Measurements from ENCODE around the gene SUSD5. TPM values are rescaled to one million over a fixed set of nuclear protein-coding genes. Genes with fewer than 3 reads are reported as not detected.
A peak's percentile ranks its signal among the peaks of the same experiment; 100 is the strongest.

The SUSD5 gene
- total RNA-seq, result under 1 TPM in 3 of 4 donors, not detected in 1; 0.18 to 0.85 (median 0.40) TPM

- Histone ChIP-seq H3K36me3 (no peaks in the 10 kb centered on the region), H3K27ac (no peak within 1 kb of the TSS), H3K4me3 (peak within 1 kb of the TSS in 2 of 4 donors; percentile 19 to 44), H3K9me3 (no peaks in the 10 kb centered on the region), H3K27me3 (peaks cover 0 to 12% of the 10 kb centered on the region in 2 donors), H3K4me1 (peaks cover 0 to 8% (median 0%) of the 10 kb centered on the region in 4 donors)
- no peak for DNase-seq
- TF ChIP-seq POLR2A (IDR thresholded peaks at IDR 0.05) (no peak), CTCF (IDR thresholded peaks at IDR 0.05) (no peak)
Observed at GRCh38 chr3:33218446-33219174, at the start of gene SUSD5. TSS of gene SUSD5 (minus strand) at chr3:33218810. CDS start at chr3:33218797, 13 bp downstream.

DNA sequence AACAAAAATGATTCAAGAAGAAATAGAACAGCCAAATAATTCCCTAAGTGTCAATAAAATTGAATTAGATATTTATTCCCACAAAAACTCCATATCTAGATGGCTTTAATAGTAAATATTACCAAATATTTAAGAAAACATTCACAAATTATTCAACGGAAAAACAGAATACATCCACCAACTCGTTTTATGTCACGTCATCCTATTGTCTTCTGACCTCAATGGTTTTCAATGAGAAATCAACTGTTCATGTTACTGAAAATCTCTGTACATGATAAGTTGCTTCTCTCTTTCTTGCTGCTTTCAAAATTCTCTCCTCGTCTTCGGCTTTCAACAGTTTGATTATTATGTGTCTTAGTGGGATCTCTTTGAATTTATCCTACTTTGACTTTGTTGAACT lies 41.5 kb upstream of the SUSD5 start:
- Histone ChIP-seq H3K27ac (no peak overlapping the region), H3K36me3 (no peaks in the 10 kb centered on the region), H3K4me1 (no peaks in the 10 kb centered on the region), H3K27me3 (no peaks in the 10 kb centered on the region), H3K4me3 (no peak overlapping the region), H3K9me3 (no peaks in the 10 kb centered on the region)
- no peak for DNase-seq
- TF ChIP-seq POLR2A (IDR thresholded peaks at IDR 0.05) (no peak), CTCF (IDR thresholded peaks at IDR 0.05) (no peak)

GRCh38 chr3:33256249-33256648 lies 37.6 kb upstream of the SUSD5 start:
- Histone ChIP-seq H3K4me1 (no peaks in the 10 kb centered on the region), H3K4me3 (no peak overlapping the region), H3K27ac (no peak overlapping the region), H3K27me3 (no peaks in the 10 kb centered on the region), H3K36me3 (no peaks in the 10 kb centered on the region), H3K9me3 (no peaks in the 10 kb centered on the region)
- DNase-seq, result no peak
- TF ChIP-seq CTCF (IDR thresholded peaks at IDR 0.05) (no peak), POLR2A (IDR thresholded peaks at IDR 0.05) (no peak)

DNA sequence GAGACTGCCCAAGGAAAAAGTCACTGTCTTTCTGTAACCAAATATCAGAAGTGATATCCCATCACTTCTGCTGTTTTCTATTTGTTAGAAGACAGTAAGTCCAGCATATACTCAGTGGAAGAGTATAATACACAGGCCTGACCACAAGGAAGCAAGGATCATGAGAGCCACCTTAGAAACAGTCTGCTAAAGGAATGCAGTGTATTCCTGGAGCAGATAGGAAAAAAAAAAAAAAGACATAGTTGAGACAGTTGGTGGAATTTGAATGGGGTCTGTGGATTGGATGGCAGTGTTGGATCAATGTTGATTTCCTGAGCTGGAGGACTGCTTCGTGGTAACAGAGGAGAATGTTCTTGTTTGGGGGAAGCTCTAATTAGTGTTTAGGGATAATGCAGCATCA lies 32.1 kb upstream of the SUSD5 start:
- TF ChIP-seq POLR2A (IDR thresholded peaks at IDR 0.05) (no peak), CTCF (IDR thresholded peaks at IDR 0.05) (no peak)
- Histone ChIP-seq H3K27ac (no peak overlapping the region), H3K4me1 (no peaks in the 10 kb centered on the region)

DNA sequence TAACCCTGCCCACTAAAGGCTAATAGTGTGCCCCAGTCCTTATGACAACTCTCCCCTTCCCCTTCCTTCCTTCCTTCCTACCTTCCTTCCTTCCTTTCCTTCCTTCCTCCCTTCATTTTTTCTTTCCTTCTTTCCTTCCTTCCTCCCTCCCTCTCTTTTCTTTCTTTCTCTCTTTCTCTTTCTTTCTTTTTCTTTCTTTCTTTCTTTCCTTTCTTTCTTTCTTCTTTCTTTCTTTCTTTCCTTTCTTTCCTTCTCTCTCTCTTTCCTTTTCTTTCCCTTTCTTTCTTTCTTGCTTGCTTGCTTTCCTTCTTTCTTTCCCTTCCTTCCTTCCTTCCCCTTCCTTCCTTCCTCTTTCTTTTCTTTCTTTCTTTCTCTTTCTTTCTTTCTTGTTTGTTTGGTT lies 28.2 kb upstream of the SUSD5 start:
- Histone ChIP-seq H3K4me1 (no peaks in the 10 kb centered on the region), H3K4me3 (no peak overlapping the region), H3K36me3 (no peaks in the 10 kb centered on the region), H3K27me3 (no peaks in the 10 kb centered on the region), H3K27ac (no peak overlapping the region), H3K9me3 (no peaks in the 10 kb centered on the region)
- no peak for TF ChIP-seq CTCF (IDR thresholded peaks at IDR 0.05)
- TF ChIP-seq POLR2A (IDR thresholded peaks at IDR 0.05), result no peak
- no peak for DNase-seq

More for the DNA sequence above, 32.1 kb upstream of the SUSD5 start:
- H3K4me3 ChIP-seq, result no peak overlapping the region
- no peaks in the 10 kb centered on the region for H3K9me3 ChIP-seq
- H3K27me3 ChIP-seq, result no peaks in the 10 kb centered on the region
- no peaks in the 10 kb centered on the region for H3K36me3 ChIP-seq
- no peak for DNase-seq
